ENCODE measurements around the gene DENND1A.

DENND1A gene

GRCh38 chr9:123377211-123377971 is 552.5 kb downstream of the DENND1A start:
- Histone ChIP-seq H3K9ac (ENCODE audit: low read depth, low read length) (no peak overlapping the region), H3K9me3 (ENCODE audit: control insufficient read depth, insufficient read depth, low read length) (no peaks in the 10 kb centered on the region), H3K36me3 (ENCODE audit: insufficient read depth, low read length) (no peaks in the 10 kb centered on the region), H3K4me1 (ENCODE audit: insufficient read depth, low read length) (peaks cover 18% of the 10 kb centered on the region)

GRCh38 chr9:123376218-123377071 is 553.5 kb downstream of the DENND1A start:
- H3K4me1 ChIP-seq (ENCODE audit: insufficient read depth, low read length): peaks cover 18% of the 10 kb centered on the region
- H3K9me3 ChIP-seq (ENCODE audit: control insufficient read depth, insufficient read depth, low read length): no peaks in the 10 kb centered on the region

GRCh38 chr9:123375469-123376132 is 554.3 kb downstream of the DENND1A start:
- peaks cover 18% of the 10 kb centered on the region for H3K4me1 ChIP-seq (ENCODE audit: insufficient read depth, low read length)
- H3K9me3 ChIP-seq (ENCODE audit: control insufficient read depth, insufficient read depth, low read length): no peaks in the 10 kb centered on the region
- no peaks in the 10 kb centered on the region for H3K36me3 ChIP-seq (ENCODE audit: insufficient read depth, low read length)
- H3K9ac ChIP-seq (ENCODE audit: low read depth, low read length): no peak overlapping the region

More at GRCh38 chr9:123376218-123377071, 553.5 kb downstream of the DENND1A start:
- Histone ChIP-seq H3K36me3 (ENCODE audit: insufficient read depth, low read length) (no peaks in the 10 kb centered on the region), H3K9ac (ENCODE audit: low read depth, low read length) (no peak overlapping the region)

GRCh38 chr9:123373946-123374345 is 556.0 kb downstream of the DENND1A start:
- no peak overlapping the region for H3K9ac ChIP-seq (ENCODE audit: low read depth, low read length)
- peaks cover 18% of the 10 kb centered on the region for H3K4me1 ChIP-seq (ENCODE audit: insufficient read depth, low read length)
- no peaks in the 10 kb centered on the region for H3K36me3 ChIP-seq (ENCODE audit: insufficient read depth, low read length)
- H3K9me3 ChIP-seq (ENCODE audit: control insufficient read depth, insufficient read depth, low read length): no peaks in the 10 kb centered on the region

- Histone ChIP-seq H3K9me3 (ENCODE audit: control insufficient read depth, insufficient read depth, low read length) (no peaks in the 10 kb centered on the region), H3K36me3 (ENCODE audit: insufficient read depth, low read length) (no peaks in the 10 kb centered on the region), H3K9ac (ENCODE audit: low read depth, low read length) (no peak overlapping the region), H3K4me1 (ENCODE audit: insufficient read depth, low read length) (peaks cover 18% of the 10 kb centered on the region)
These were observed 556.4 kb downstream of the DENND1A start for GRCh38 chr9:123373447-123373923.

GRCh38 chr9:123372766-123373446 is 557.0 kb downstream of the DENND1A start:
- Histone ChIP-seq H3K4me1 (ENCODE audit: insufficient read depth, low read length) (peaks cover 24% of the 10 kb centered on the region), H3K9me3 (ENCODE audit: control insufficient read depth, insufficient read depth, low read length) (no peaks in the 10 kb centered on the region), H3K9ac (ENCODE audit: low read depth, low read length) (no peak overlapping the region), H3K36me3 (ENCODE audit: insufficient read depth, low read length) (no peaks in the 10 kb centered on the region)

GRCh38 chr9:123371805-123372590 is 557.9 kb downstream of the DENND1A start:
- Histone ChIP-seq H3K9ac (ENCODE audit: low read depth, low read length) (no peak overlapping the region), H3K9me3 (ENCODE audit: control insufficient read depth, insufficient read depth, low read length) (no peaks in the 10 kb centered on the region), H3K4me1 (ENCODE audit: insufficient read depth, low read length) (peaks cover 27% of the 10 kb centered on the region)

GRCh38 chr9:123371228-123371584 is 558.7 kb downstream of the DENND1A start:
- Histone ChIP-seq H3K36me3 (ENCODE audit: insufficient read depth, low read length) (no peaks in the 10 kb centered on the region), H3K4me1 (ENCODE audit: insufficient read depth, low read length) (peaks cover 24% of the 10 kb centered on the region), H3K9ac (ENCODE audit: low read depth, low read length) (no peak overlapping the region), H3K9me3 (ENCODE audit: control insufficient read depth, insufficient read depth, low read length) (no peaks in the 10 kb centered on the region)

More at GRCh38 chr9:123371805-123372590, 557.9 kb downstream of the DENND1A start:
- no peaks in the 10 kb centered on the region for H3K36me3 ChIP-seq (ENCODE audit: insufficient read depth, low read length)

- no peak overlapping the region for H3K9ac ChIP-seq (ENCODE audit: low read depth, low read length)
- no peaks in the 10 kb centered on the region for H3K36me3 ChIP-seq (ENCODE audit: insufficient read depth, low read length)
- H3K4me1 ChIP-seq (ENCODE audit: insufficient read depth, low read length): peaks cover 21% of the 10 kb centered on the region; the same call in 1 of the 2 replicates
- H3K9me3 ChIP-seq (ENCODE audit: control insufficient read depth, insufficient read depth, low read length): no peaks in the 10 kb centered on the region
These were observed 559.2 kb downstream of the DENND1A start for GRCh38 chr9:123370526-123371227.

GRCh38 chr9:123370108-123370507 is 559.8 kb downstream of the DENND1A start:
- no peaks in the 10 kb centered on the region for H3K36me3 ChIP-seq (ENCODE audit: insufficient read depth, low read length)
- no peak overlapping the region for H3K9ac ChIP-seq (ENCODE audit: low read depth, low read length)
- H3K9me3 ChIP-seq (ENCODE audit: control insufficient read depth, insufficient read depth, low read length): no peaks in the 10 kb centered on the region
- peaks cover 16% of the 10 kb centered on the region; the same call in 1 of the 2 replicates for H3K4me1 ChIP-seq (ENCODE audit: insufficient read depth, low read length)

- Histone ChIP-seq H3K4me1 (ENCODE audit: insufficient read depth, low read length) (peaks cover 12% of the 10 kb centered on the region; the same call in 1 of the 2 replicates), H3K36me3 (ENCODE audit: insufficient read depth, low read length) (no peaks in the 10 kb centered on the region), H3K9me3 (ENCODE audit: control insufficient read depth, insufficient read depth, low read length) (no peaks in the 10 kb centered on the region), H3K9ac (ENCODE audit: low read depth, low read length) (no peak overlapping the region)
These were observed 560.6 kb downstream of the DENND1A start for GRCh38 chr9:123369296-123369695.

- no peaks in the 10 kb centered on the region for H3K36me3 ChIP-seq (ENCODE audit: insufficient read depth, low read length)
- H3K9ac ChIP-seq (ENCODE audit: low read depth, low read length): no peak overlapping the region
- no peaks in the 10 kb centered on the region for H3K9me3 ChIP-seq (ENCODE audit: control insufficient read depth, insufficient read depth, low read length)
- H3K4me1 ChIP-seq (ENCODE audit: insufficient read depth, low read length): peaks cover 10% of the 10 kb centered on the region; the same call in 1 of the 2 replicates
These were observed 561.3 kb downstream of the DENND1A start for GRCh38 chr9:123368536-123369153.
